Mesenchymal stem cell (in vitro differentiated cells and primary cell): Measurements from ENCODE around the gene PPME1.

Source experiments
- DNase-seq: peaks from one replicate; pipeline ENCODE4 v3.0.0-alpha.2; 2013
- H2AFZ ChIP-seq: one replicate; pipeline ENCODE4 v1.6.1; 2013; ENCODE audit warnings: low read depth, mild to moderate bottlenecking, control low read depth, inconsistent platforms, low read length, moderate library complexity
- H2AK5ac ChIP-seq: 2 replicates; pipeline ENCODE4 v1.6.1; 2013; ENCODE audit warnings: low read length, moderate library complexity, mild to moderate bottlenecking, inconsistent platforms; ENCODE audit not compliant: severe bottlenecking
- H2BK120ac ChIP-seq: one replicate; pipeline ENCODE4 v1.6.1; 2013; ENCODE audit warnings: low read depth, mild to moderate bottlenecking, inconsistent platforms, low read length, moderate library complexity
- H2BK12ac ChIP-seq, 2 experiments: one replicate each; pipeline ENCODE4 v1.6.1; 2013; ENCODE audit warnings: inconsistent platforms in 2 of 2, low read length in 2 of 2, mild to moderate bottlenecking in 2 of 2, moderate library complexity in 2 of 2, control low read depth in 1 of 2
- H2BK15ac ChIP-seq: one replicate; pipeline ENCODE4 v1.6.1; 2013; ENCODE audit warnings: mild to moderate bottlenecking, low read depth, inconsistent platforms; ENCODE audit not compliant: poor library complexity, severe bottlenecking
- H2BK5ac ChIP-seq: 2 replicates; pipeline ENCODE4 v1.6.1; 2013; ENCODE audit warnings: low read depth, mild to moderate bottlenecking, low read length, control low read depth, inconsistent platforms; ENCODE audit not compliant: poor library complexity, severe bottlenecking
- H3K14ac ChIP-seq, 2 experiments: one replicate each; pipeline ENCODE4 v1.6.1; 2013; ENCODE audit warnings: inconsistent platforms in 2 of 2, low read length in 2 of 2, control low read depth in 1 of 2, mild to moderate bottlenecking in 1 of 2, moderate library complexity in 1 of 2
- H3K18ac ChIP-seq, 2 experiments: one replicate each; pipeline ENCODE4 v1.6.1; 2013; ENCODE audit warnings: inconsistent platforms in 2 of 2, low read length in 2 of 2, control low read depth in 1 of 2, low read depth in 1 of 2, mild to moderate bottlenecking in 1 of 2
- H3K23ac ChIP-seq, 2 experiments: one replicate each; pipeline ENCODE4 v1.6.1; 2013; ENCODE audit warnings: inconsistent platforms in 2 of 2, low read length in 2 of 2, mild to moderate bottlenecking in 2 of 2, moderate library complexity in 2 of 2, control low read depth in 1 of 2
- H3K27ac ChIP-seq: 2 replicates; pipeline ENCODE4 v1.5.1; 2013; ENCODE audit warnings: mild to moderate bottlenecking, moderate library complexity, low read length, control low read depth, inconsistent platforms; ENCODE audit not compliant: poor library complexity, severe bottlenecking
- H3K27me3 ChIP-seq, 2 experiments: 2 replicates each; pipeline versions ENCODE4 v1.6.1 to v1.7.0; 2013; ENCODE audit warnings: low read length in 2 of 2, mild to moderate bottlenecking in 2 of 2, moderate library complexity in 2 of 2, control low read depth in 1 of 2, inconsistent platforms in 1 of 2; ENCODE audit not compliant: control insufficient read depth in 1 of 2, insufficient read depth in 1 of 2
- H3K36me3 ChIP-seq, 2 experiments: 2 replicates each; pipeline versions ENCODE4 v1.6.1 to v1.7.0; 2013; ENCODE audit warnings: low read length in 2 of 2, control low read depth in 1 of 2, inconsistent platforms in 1 of 2, low read depth in 1 of 2, mild to moderate bottlenecking in 1 of 2; ENCODE audit not compliant: insufficient read depth in 2 of 2, control insufficient read depth in 1 of 2
- H3K4ac ChIP-seq, 2 experiments: one replicate each; pipeline ENCODE4 v1.6.1; 2013; ENCODE audit warnings: inconsistent platforms in 2 of 2, low read length in 2 of 2, mild to moderate bottlenecking in 2 of 2, moderate library complexity in 2 of 2, control low read depth in 1 of 2, low read depth in 1 of 2
- H3K4me1 ChIP-seq: 2 replicates; pipeline ENCODE4 v1.6.1; 2013; ENCODE audit warnings: low read depth, low read length, control low read depth; ENCODE audit not compliant: control insufficient read depth, insufficient read depth
- H3K4me2 ChIP-seq: 2 replicates; pipeline ENCODE4 v1.6.1; 2013; ENCODE audit warnings: low read length, mild to moderate bottlenecking, inconsistent platforms; ENCODE audit not compliant: poor library complexity, severe bottlenecking
- H3K4me3 ChIP-seq, 2 experiments: 2 replicates each; pipeline versions ENCODE4 v1.5.1 to v1.7.0; 2013; ENCODE audit warnings: low read length in 2 of 2, mild to moderate bottlenecking in 2 of 2, control low read depth in 1 of 2, low read depth in 1 of 2; ENCODE audit not compliant: insufficient read depth in 1 of 2
- H3K79me1 ChIP-seq: replicated peaks from 2 replicates; pipeline ENCODE4 v1.6.1; 2013; ENCODE audit warnings: mild to moderate bottlenecking, control low read depth, low read length, inconsistent platforms; ENCODE audit not compliant: poor library complexity, severe bottlenecking
- H3K9ac ChIP-seq: 2 replicates; pipeline ENCODE4 v1.7.0; 2013; ENCODE audit warnings: mild to moderate bottlenecking, low read length, moderate library complexity
- H3K9me3 ChIP-seq: 2 replicates; pipeline ENCODE4 v1.7.0; 2013; ENCODE audit warnings: mild to moderate bottlenecking, low read length; ENCODE audit not compliant: control insufficient read depth
- H4K8ac ChIP-seq: one replicate; pipeline ENCODE4 v1.6.1; 2013; ENCODE audit warnings: inconsistent platforms, mild to moderate bottlenecking, low read length, moderate library complexity
- H4K91ac ChIP-seq: one replicate; pipeline ENCODE4 v1.6.1; 2013; ENCODE audit warnings: mild to moderate bottlenecking, low read length, inconsistent platforms
- WGBS: methylation state at CpG from one replicate; pipeline ENCODE4 v1.1.7; 2013; ENCODE audit warnings: mixed read lengths; 5-methylcytosine and 5-hydroxymethylcytosine counted together

Gene PPME1

DNA sequence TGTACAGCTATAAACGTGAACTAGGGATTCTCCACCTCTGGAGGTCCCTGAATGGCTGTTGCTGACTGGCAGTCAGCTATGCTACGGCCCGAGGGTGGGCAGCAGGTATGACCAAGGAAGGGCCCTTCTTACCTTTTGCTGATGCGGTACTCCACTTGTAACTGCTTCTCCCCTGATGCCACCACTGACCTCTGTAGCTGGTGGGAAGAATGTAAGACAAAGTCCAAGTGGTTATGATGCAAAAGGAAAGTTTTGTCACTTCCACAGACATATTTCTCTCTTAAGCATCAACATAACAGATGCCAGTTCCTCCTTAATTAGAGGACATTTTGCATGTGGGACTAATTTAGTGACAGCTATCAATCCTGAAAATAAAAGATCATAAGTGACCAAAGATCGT lies 108.2 kb downstream of the PPME1 start:
- H2BK120ac ChIP-seq, result no peak overlapping the region
- no peak for DNase-seq
- 78% methylated on average over 4 of the region's 5 CpGs for WGBS
- peak overlapping the region; percentile 78 for H3K27ac ChIP-seq
- H3K18ac ChIP-seq, result peak overlapping the region; percentile 67 to 77
- H3K4ac ChIP-seq, result peak overlapping the region in 1 of 2 experiments; percentile 66
- H2BK5ac ChIP-seq, result peak overlapping the region; percentile 5
- no peak overlapping the region for H3K23ac ChIP-seq
- H3K4me2 ChIP-seq, result no peak overlapping the region
- H2BK15ac ChIP-seq, result no peak overlapping the region
- H2AFZ ChIP-seq, result no peak overlapping the region
- no peaks in the 10 kb centered on the region for H3K36me3 ChIP-seq
- H3K4me1 ChIP-seq, result peaks cover 8% of the 10 kb centered on the region
- no peak overlapping the region for H3K4me3 ChIP-seq
- H3K27me3 ChIP-seq, result no peaks in the 10 kb centered on the region
- peak overlapping the region; percentile 43 for H4K91ac ChIP-seq
- peak overlapping the region in 1 of 2 experiments; percentile 92 for H2BK12ac ChIP-seq
- H4K8ac ChIP-seq, result no peak overlapping the region
- peak overlapping the region; percentile 45 for H3K9ac ChIP-seq
- H3K14ac ChIP-seq, result no peak overlapping the region
- H3K9me3 ChIP-seq, result no peaks in the 10 kb centered on the region
- peak overlapping the region; percentile 44 for H2AK5ac ChIP-seq
- no peaks in the 10 kb centered on the region for H3K79me1 ChIP-seq

DNA sequence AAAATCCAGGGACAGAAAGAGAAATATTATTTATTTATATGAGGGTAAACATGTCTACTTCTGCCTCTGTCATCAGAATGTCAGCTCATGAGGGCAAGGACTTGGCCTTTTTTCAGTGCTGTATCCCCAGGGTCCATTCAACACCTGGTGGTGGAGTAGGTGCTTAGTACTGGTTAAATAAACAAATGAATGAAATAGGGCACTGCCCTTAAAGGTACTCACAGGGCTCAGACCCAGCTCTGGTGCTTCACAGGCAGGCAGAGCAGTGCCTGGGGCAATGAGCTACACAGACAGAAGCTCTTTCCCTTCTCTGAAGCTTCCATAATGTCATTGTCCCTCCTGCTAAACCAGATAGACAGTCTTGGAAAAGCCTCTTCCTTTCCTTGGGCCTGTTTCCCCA lies 109.4 kb downstream of the PPME1 start:
- Histone ChIP-seq H4K91ac (no peak overlapping the region), H3K18ac (no peak overlapping the region), H3K4me3 (no peak overlapping the region), H2BK15ac (no peak overlapping the region), H3K23ac (no peak overlapping the region), H2BK120ac (no peak overlapping the region), H4K8ac (no peak overlapping the region), H2BK12ac (no peak overlapping the region), H3K36me3 (no peaks in the 10 kb centered on the region), H3K14ac (no peak overlapping the region), H3K9ac (no peak overlapping the region), H2AFZ (no peak overlapping the region), H3K27ac (no peak overlapping the region), H3K79me1 (no peaks in the 10 kb centered on the region), H2BK5ac (no peak overlapping the region), H3K4me2 (no peak overlapping the region), H3K4ac (no peak overlapping the region), H3K4me1 (peaks cover 8% of the 10 kb centered on the region), H2AK5ac (no peak overlapping the region), H3K9me3 (no peaks in the 10 kb centered on the region), H3K27me3 (no peaks in the 10 kb centered on the region)
- no peak for DNase-seq

DNA sequence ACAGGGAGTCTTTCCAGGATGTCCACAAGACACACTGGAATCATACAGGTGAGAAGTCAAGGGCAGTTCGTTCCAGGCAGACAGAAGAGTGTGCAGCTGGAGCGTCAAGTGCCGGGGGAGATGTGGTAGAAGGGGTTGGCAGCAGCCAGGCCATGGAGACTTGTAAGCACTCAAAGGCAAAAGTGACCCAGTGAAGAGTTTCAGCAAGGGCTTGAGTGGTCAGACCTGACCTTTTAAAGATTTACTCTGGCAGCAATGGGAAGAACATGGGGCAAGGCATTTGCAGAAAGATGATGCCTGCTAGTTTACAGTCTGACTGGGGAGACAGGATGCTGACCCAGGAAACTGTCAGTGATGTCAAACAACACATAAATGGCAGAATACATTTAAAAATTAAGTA lies 111.3 kb downstream of the PPME1 start:
- H3K9me3 ChIP-seq, result no peaks in the 10 kb centered on the region
- H2AK5ac ChIP-seq, result no peak overlapping the region
- no peak overlapping the region for H4K91ac ChIP-seq
- no peaks in the 10 kb centered on the region for H3K79me1 ChIP-seq
- no peak overlapping the region for H3K4me3 ChIP-seq
- no peak overlapping the region for H2BK120ac ChIP-seq
- H3K27ac ChIP-seq, result no peak overlapping the region
- no peak overlapping the region for H3K4me2 ChIP-seq
- H2AFZ ChIP-seq, result no peak overlapping the region
- 89% methylated on average over 3 of the region's 3 CpGs for WGBS
- H3K23ac ChIP-seq, result no peak overlapping the region
- H3K27me3 ChIP-seq, result no peaks in the 10 kb centered on the region
- no peak overlapping the region for H2BK15ac ChIP-seq
- H3K4me1 ChIP-seq, result peaks cover 6% of the 10 kb centered on the region
- peak overlapping the region in 1 of 2 experiments; percentile 37 for H3K4ac ChIP-seq
- no peak overlapping the region for H3K9ac ChIP-seq
- H2BK12ac ChIP-seq, result no peak overlapping the region
- DNase-seq, result no peak
- H3K14ac ChIP-seq, result no peak overlapping the region
- no peak overlapping the region for H3K18ac ChIP-seq
- no peaks in the 10 kb centered on the region for H3K36me3 ChIP-seq
- no peak overlapping the region for H4K8ac ChIP-seq
- no peak overlapping the region for H2BK5ac ChIP-seq

DNA sequence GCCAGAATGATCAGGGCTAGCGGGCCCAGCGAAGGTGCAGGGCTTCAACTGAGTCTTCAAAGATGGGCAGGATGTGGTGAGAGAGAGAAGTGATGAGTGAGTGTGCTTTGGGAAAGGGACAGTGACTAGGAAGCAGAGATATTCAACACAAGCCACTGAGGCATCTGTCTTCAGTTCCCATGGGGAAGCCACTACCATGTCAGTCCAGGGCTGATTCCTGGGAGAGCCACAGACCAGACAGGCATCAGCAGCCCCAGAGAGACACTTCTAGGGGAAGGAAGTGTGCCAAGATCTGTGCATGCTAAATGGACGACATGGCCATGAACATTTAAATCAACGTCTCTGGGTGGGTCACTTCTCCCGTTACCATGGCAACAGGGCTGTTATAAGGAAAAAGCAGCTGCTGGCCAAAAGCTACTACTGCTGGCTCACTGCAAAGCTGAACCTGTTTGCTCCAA lies 111.9 kb downstream of the PPME1 start:
- H2AFZ ChIP-seq, result no peak overlapping the region
- no peak overlapping the region for H4K91ac ChIP-seq
- H2BK15ac ChIP-seq, result no peak overlapping the region
- peaks cover 6% of the 10 kb centered on the region for H3K4me1 ChIP-seq
- H3K4ac ChIP-seq, result no peak overlapping the region
- no peak overlapping the region for H2BK12ac ChIP-seq
- H4K8ac ChIP-seq, result no peak overlapping the region
- H2AK5ac ChIP-seq, result no peak overlapping the region
- no peak overlapping the region for H3K27ac ChIP-seq
- H3K27me3 ChIP-seq, result no peaks in the 10 kb centered on the region
- no peak overlapping the region for H2BK120ac ChIP-seq
- 86% methylated on average over 5 of the region's 5 CpGs for WGBS
- no peaks in the 10 kb centered on the region for H3K9me3 ChIP-seq
- H3K79me1 ChIP-seq, result no peaks in the 10 kb centered on the region
- no peak overlapping the region for H3K18ac ChIP-seq
- H3K14ac ChIP-seq, result no peak overlapping the region
- no peak for DNase-seq
- H3K23ac ChIP-seq, result no peak overlapping the region
- H3K36me3 ChIP-seq, result no peaks in the 10 kb centered on the region
- no peak overlapping the region for H3K4me3 ChIP-seq
- H3K4me2 ChIP-seq, result no peak overlapping the region
- no peak overlapping the region for H3K9ac ChIP-seq
- H2BK5ac ChIP-seq, result no peak overlapping the region
